GM23338 (cell line): Measurements from ENCODE around the gene OR5K2. TPM values are rescaled to one million over a fixed set of nuclear protein-coding genes. Genes with fewer than 3 reads are reported as not detected.

Experiments
- ATAC-seq: fragments of 200-7000 bp; cut with Tn5 transposase; 3 replicates; pipeline ENCODE4 v1.9.1; 2020
- DNase-seq: peaks from one replicate; pipeline ENCODE4 v3.0.0-alpha.2; 2015; ENCODE audit warnings: low spot score
- H2AFZ ChIP-seq: fragments of 200-600 bp; sonication (generic); 2 replicates; pipeline ENCODE4 v1.8.0; 2016; ENCODE audit warnings: antibody characterized with exemption, mild to moderate bottlenecking, moderate library complexity
- H3F3A ChIP-seq: fragments of 200-600 bp; sonication (generic); replicated peaks from 2 replicates; pipeline ENCODE4 v1.8.0; 2017; ENCODE audit warnings: antibody characterized with exemption, mixed run types, low read depth
- H3K27ac ChIP-seq: fragments of 200-600 bp; sonication (generic); 2 replicates; pipeline ENCODE4 v1.6.1; 2016; ENCODE audit warnings: low read depth
- H3K27me3 ChIP-seq: fragments of 200-600 bp; sonication (generic); 2 replicates; pipeline ENCODE4 v1.8.0; 2016; ENCODE audit warnings: mild to moderate bottlenecking, mixed run types, moderate library complexity; ENCODE audit not compliant: insufficient read depth
- H3K36me3 ChIP-seq: fragments of 200-600 bp; sonication (generic); 2 replicates; pipeline ENCODE4 v1.8.0; 2016; ENCODE audit warnings: mild to moderate bottlenecking; ENCODE audit not compliant: insufficient read depth
- H3K4me1 ChIP-seq: fragments of 200-600 bp; sonication (generic); 2 replicates; pipeline ENCODE4 v1.8.0; 2016; ENCODE audit warnings: mild to moderate bottlenecking, moderate library complexity; ENCODE audit not compliant: insufficient read depth
- H3K4me2 ChIP-seq: fragments of 200-600 bp; sonication (generic); 2 replicates; pipeline ENCODE4 v1.7.1; 2017; ENCODE audit warnings: mixed run types
- H3K4me3 ChIP-seq: fragments of 200-600 bp; sonication (generic); 2 replicates; pipeline ENCODE4 v1.6.1; 2016; ENCODE audit warnings: mixed run types
- H3K79me2 ChIP-seq: fragments of 200-600 bp; sonication (generic); replicated peaks from 2 replicates; pipeline ENCODE4 v1.8.0; 2017; ENCODE audit warnings: mild to moderate bottlenecking; ENCODE audit not compliant: insufficient read depth
- H3K9me2 ChIP-seq: fragments of 200-600 bp; sonication (generic); 2 replicates; pipeline ENCODE4 v1.8.0; 2017; ENCODE audit not compliant: insufficient read depth
- H4K20me1 ChIP-seq: fragments of 200-600 bp; sonication (generic); replicated peaks from 2 replicates; pipeline ENCODE4 v1.8.0; 2017; ENCODE audit warnings: mild to moderate bottlenecking; ENCODE audit not compliant: insufficient read depth
- H3K27ac Mint-ChIP-seq: 2 replicates; pipeline ENCODE4 v1.8.0; 2020; ENCODE audit warnings: inconsistent platforms, mild to moderate bottlenecking, moderate library complexity, mixed read lengths
- H3K27me3 Mint-ChIP-seq: 3 replicates; pipeline ENCODE4 v1.8.0; 2022; ENCODE audit warnings: low read depth, mild to moderate bottlenecking, moderate library complexity, mixed read lengths, inconsistent platforms; ENCODE audit not compliant: insufficient read depth, poor library complexity
- H3K36me3 Mint-ChIP-seq: 3 replicates; pipeline ENCODE4 v1.8.0; 2021; ENCODE audit warnings: low read depth, mild to moderate bottlenecking, inconsistent platforms, moderate library complexity, mixed read lengths
- H3K4me1 Mint-ChIP-seq: 3 replicates; pipeline ENCODE4 v1.8.0; 2020; ENCODE audit warnings: mild to moderate bottlenecking, inconsistent platforms, mixed read lengths
- H3K4me3 Mint-ChIP-seq: 3 replicates; pipeline ENCODE4 v1.8.0; 2021; ENCODE audit warnings: moderate library complexity, mild to moderate bottlenecking, inconsistent platforms, mixed read lengths
- H3K9me3 Mint-ChIP-seq: 3 replicates; pipeline ENCODE4 v1.8.0; 2020; ENCODE audit warnings: moderate library complexity, mild to moderate bottlenecking, inconsistent platforms, mixed read lengths
- CREB1 ChIP-seq: fragments of 250-450 bp; sonication (Bioruptor Pico); IDR thresholded peaks from 2 replicates; pipeline ENCODE4 v1.5.0; 2020; ENCODE audit warnings: low read depth, mild to moderate bottlenecking, moderate library complexity
- EZH2 ChIP-seq: fragments of 200-600 bp; sonication (generic); IDR thresholded peaks from one replicate; pipeline ENCODE4 v1.8.0; 2017; ENCODE audit warnings: antibody characterized with exemption, mild to moderate bottlenecking, low read depth; ENCODE audit not compliant: unreplicated experiment
- EZH2phosphoT487 ChIP-seq: fragments of 200-600 bp; sonication (generic); IDR thresholded peaks from one replicate; pipeline ENCODE4 v1.8.1; 2018; ENCODE audit warnings: antibody characterized with exemption; ENCODE audit not compliant: unreplicated experiment
- JUNB ChIP-seq: IDR thresholded peaks from one replicate; pipeline ENCODE4 v1.6.1; 2016; ENCODE audit warnings: antibody characterized with exemption; ENCODE audit not compliant: unreplicated experiment
- NANOG ChIP-seq: IDR thresholded peaks from 2 replicates; pipeline ENCODE4 v1.6.1; 2016; ENCODE audit warnings: antibody characterized with exemption, borderline replicate concordance
- POLR2AphosphoS5 ChIP-seq: IDR thresholded peaks from 2 replicates; pipeline ENCODE4 v1.6.1; 2016; ENCODE audit warnings: antibody characterized with exemption, low read depth
- REST ChIP-seq: IDR thresholded peaks from one replicate; pipeline ENCODE4 v1.6.1; 2018; ENCODE audit warnings: antibody characterized with exemption; ENCODE audit not compliant: unreplicated experiment
- STAT1 ChIP-seq: IDR thresholded peaks from one replicate; pipeline ENCODE4 v1.6.1; 2016; ENCODE audit warnings: antibody characterized with exemption; ENCODE audit not compliant: unreplicated experiment
- ZNF114 ChIP-seq: fragments of 250-450 bp; sonication (Bioruptor Pico); IDR thresholded peaks from 2 replicates; pipeline ENCODE4 v1.5.0; 2020; ENCODE audit warnings: mild to moderate bottlenecking, moderate library complexity
- ZNF331 ChIP-seq: fragments of 250-450 bp; sonication (Bioruptor Pico); IDR thresholded peaks from 2 replicates; pipeline ENCODE4 v1.5.0; 2020; ENCODE audit warnings: low read depth, mild to moderate bottlenecking, moderate library complexity
- polyA plus RNA-seq: library from polyadenylated mRNA; unstranded; fragments of >200 nt; fragmentation: Nextera tagmentation; extraction: Ambion mirVana; gene quantifications from 2 replicates; pipeline ENCODE4 v1.2.1, GENCODE V29; 2016
- total RNA-seq: library from RNA; depleted of rRNA; stranded (reverse); fragments of >200 nt; shearing (Covaris generic); gene quantifications from 2 replicates; pipeline ENCODE4 v1.2.3, GENCODE V29; 2014
- TF ChIP-seq, protein P1 (sequence below), 2 experiments: fragments of 200-600 bp in 1 of 2; sonication (generic) in 1 of 2; conservative IDR thresholded peaks; 2 replicates each; pipeline versions ENCODE4 v1.5.1 to v1.6.1; 2016 to 2017; ENCODE audit warnings: antibody characterized with exemption in 2 of 2, low read depth in 2 of 2, mild to moderate bottlenecking in 2 of 2, moderate library complexity in 1 of 2
- TF ChIP-seq, protein P2 (sequence below): fragments of 250-450 bp; sonication (Bioruptor Pico); IDR thresholded peaks from 2 replicates; pipeline ENCODE4 v1.5.0; 2020; ENCODE audit warnings: mild to moderate bottlenecking, moderate library complexity
- TF ChIP-seq, protein P3 (sequence below): IDR thresholded peaks from 2 replicates; pipeline ENCODE4 v1.6.1; 2016; ENCODE audit warnings: antibody characterized with exemption

OR5K2 gene
- total and polyA plus RNA-seq, 2 experiments from 2014 or later: not detected

GRCh38 chr3:98534734-98535133 is 37.3 kb downstream of the OR5K2 start:
- H3K4me2 ChIP-seq: no peak overlapping the region
- no peaks in the 10 kb centered on the region for H4K20me1 ChIP-seq
- Mint-ChIP-seq H3K36me3 (no peaks in the 10 kb centered on the region), H3K4me1 (no peaks in the 10 kb centered on the region), H3K4me3 (no peak overlapping the region), H3K9me3 (no peaks in the 10 kb centered on the region), H3K27ac (no peak overlapping the region), H3K27me3 (peaks cover 2% of the 10 kb centered on the region)
- H3K36me3 ChIP-seq: no peaks in the 10 kb centered on the region
- no peak overlapping the region for H3K4me3 ChIP-seq
- ATAC-seq (no peak), DNase-seq (no peak)
- TF ChIP-seq CREB1 (CRISPR knock-in tag) (no peak), NANOG (no peak), ZNF114 (no peak), REST (no peak), STAT1 (no peak), ZNF331 (CRISPR knock-in tag) (no peak), EZH2phosphoT487 (no peak), POLR2AphosphoS5 (no peak), JUNB (no peak), EZH2 (no peak)
- TF ChIP-seq, protein P1, sequence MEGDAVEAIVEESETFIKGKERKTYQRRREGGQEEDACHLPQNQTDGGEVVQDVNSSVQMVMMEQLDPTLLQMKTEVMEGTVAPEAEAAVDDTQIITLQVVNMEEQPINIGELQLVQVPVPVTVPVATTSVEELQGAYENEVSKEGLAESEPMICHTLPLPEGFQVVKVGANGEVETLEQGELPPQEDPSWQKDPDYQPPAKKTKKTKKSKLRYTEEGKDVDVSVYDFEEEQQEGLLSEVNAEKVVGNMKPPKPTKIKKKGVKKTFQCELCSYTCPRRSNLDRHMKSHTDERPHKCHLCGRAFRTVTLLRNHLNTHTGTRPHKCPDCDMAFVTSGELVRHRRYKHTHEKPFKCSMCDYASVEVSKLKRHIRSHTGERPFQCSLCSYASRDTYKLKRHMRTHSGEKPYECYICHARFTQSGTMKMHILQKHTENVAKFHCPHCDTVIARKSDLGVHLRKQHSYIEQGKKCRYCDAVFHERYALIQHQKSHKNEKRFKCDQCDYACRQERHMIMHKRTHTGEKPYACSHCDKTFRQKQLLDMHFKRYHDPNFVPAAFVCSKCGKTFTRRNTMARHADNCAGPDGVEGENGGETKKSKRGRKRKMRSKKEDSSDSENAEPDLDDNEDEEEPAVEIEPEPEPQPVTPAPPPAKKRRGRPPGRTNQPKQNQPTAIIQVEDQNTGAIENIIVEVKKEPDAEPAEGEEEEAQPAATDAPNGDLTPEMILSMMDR (conservative IDR thresholded peaks at IDR 0.05; ENCODE audit: low read depth in 2 of 2): no peak
- TF ChIP-seq, protein P2, sequence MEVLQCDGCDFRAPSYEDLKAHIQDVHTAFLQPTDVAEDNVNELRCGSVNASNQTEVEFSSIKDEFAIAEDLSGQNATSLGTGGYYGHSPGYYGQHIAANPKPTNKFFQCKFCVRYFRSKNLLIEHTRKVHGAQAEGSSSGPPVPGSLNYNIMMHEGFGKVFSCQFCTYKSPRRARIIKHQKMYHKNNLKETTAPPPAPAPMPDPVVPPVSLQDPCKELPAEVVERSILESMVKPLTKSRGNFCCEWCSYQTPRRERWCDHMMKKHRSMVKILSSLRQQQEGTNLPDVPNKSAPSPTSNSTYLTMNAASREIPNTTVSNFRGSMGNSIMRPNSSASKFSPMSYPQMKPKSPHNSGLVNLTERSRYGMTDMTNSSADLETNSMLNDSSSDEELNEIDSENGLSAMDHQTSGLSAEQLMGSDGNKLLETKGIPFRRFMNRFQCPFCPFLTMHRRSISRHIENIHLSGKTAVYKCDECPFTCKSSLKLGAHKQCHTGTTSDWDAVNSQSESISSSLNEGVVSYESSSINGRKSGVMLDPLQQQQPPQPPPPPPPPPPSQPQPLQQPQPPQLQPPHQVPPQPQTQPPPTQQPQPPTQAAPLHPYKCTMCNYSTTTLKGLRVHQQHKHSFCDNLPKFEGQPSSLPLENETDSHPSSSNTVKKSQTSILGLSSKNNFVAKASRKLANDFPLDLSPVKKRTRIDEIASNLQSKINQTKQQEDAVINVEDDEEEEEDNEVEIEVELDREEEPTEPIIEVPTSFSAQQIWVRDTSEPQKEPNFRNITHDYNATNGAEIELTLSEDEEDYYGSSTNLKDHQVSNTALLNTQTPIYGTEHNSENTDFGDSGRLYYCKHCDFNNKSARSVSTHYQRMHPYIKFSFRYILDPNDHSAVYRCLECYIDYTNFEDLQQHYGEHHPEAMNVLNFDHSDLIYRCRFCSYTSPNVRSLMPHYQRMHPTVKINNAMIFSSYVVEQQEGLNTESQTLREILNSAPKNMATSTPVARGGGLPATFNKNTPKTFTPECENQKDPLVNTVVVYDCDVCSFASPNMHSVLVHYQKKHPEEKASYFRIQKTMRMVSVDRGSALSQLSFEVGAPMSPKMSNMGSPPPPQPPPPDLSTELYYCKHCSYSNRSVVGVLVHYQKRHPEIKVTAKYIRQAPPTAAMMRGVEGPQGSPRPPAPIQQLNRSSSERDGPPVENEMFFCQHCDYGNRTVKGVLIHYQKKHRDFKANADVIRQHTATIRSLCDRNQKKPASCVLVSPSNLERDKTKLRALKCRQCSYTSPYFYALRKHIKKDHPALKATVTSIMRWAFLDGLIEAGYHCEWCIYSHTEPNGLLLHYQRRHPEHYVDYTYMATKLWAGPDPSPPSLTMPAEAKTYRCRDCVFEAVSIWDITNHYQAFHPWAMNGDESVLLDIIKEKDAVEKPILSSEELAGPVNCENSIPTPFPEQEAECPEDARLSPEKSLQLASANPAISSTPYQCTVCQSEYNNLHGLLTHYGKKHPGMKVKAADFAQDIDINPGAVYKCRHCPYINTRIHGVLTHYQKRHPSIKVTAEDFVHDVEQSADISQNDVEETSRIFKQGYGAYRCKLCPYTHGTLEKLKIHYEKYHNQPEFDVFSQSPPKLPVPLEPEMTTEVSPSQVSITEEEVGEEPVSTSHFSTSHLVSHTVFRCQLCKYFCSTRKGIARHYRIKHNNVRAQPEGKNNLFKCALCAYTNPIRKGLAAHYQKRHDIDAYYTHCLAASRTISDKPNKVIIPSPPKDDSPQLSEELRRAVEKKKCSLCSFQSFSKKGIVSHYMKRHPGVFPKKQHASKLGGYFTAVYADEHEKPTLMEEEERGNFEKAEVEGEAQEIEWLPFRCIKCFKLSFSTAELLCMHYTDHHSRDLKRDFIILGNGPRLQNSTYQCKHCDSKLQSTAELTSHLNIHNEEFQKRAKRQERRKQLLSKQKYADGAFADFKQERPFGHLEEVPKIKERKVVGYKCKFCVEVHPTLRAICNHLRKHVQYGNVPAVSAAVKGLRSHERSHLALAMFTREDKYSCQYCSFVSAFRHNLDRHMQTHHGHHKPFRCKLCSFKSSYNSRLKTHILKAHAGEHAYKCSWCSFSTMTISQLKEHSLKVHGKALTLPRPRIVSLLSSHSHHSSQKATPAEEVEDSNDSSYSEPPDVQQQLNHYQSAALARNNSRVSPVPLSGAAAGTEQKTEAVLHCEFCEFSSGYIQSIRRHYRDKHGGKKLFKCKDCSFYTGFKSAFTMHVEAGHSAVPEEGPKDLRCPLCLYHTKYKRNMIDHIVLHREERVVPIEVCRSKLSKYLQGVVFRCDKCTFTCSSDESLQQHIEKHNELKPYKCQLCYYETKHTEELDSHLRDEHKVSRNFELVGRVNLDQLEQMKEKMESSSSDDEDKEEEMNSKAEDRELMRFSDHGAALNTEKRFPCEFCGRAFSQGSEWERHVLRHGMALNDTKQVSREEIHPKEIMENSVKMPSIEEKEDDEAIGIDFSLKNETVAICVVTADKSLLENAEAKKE (CRISPR knock-in tag): no peak
- TF ChIP-seq, protein P3, sequence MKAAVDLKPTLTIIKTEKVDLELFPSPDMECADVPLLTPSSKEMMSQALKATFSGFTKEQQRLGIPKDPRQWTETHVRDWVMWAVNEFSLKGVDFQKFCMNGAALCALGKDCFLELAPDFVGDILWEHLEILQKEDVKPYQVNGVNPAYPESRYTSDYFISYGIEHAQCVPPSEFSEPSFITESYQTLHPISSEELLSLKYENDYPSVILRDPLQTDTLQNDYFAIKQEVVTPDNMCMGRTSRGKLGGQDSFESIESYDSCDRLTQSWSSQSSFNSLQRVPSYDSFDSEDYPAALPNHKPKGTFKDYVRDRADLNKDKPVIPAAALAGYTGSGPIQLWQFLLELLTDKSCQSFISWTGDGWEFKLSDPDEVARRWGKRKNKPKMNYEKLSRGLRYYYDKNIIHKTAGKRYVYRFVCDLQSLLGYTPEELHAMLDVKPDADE: no peak
- H3K27ac ChIP-seq: no peak overlapping the region
- no peaks in the 10 kb centered on the region for H3K27me3 ChIP-seq
- H3K79me2 ChIP-seq: no peaks in the 10 kb centered on the region
- H3K4me1 ChIP-seq: no peaks in the 10 kb centered on the region
- no peaks in the 10 kb centered on the region for H3K9me2 ChIP-seq
- no peak overlapping the region for H2AFZ ChIP-seq
- no peaks in the 10 kb centered on the region for H3F3A ChIP-seq
